HEK293 (cell line): ENCODE data around the gene OSBP2.

ENCODE experiments used
- BCL11A ChIP-seq: fragments of 450-650 bp; formaldehyde crosslinking; IDR thresholded peaks from 2 replicates; pipeline ENCODE4 v1.5.1; 2016; ENCODE audit warnings: low read depth, missing biosample characterization, missing genetic modification characterization
- FEZF1 ChIP-seq: fragments of 450-650 bp; formaldehyde crosslinking; IDR thresholded peaks from 2 replicates; pipeline ENCODE4 v1.5.1; 2016; ENCODE audit warnings: missing biosample characterization, missing genetic modification characterization
- GLIS1 ChIP-seq: fragments of 450-650 bp; formaldehyde crosslinking; IDR thresholded peaks from 2 replicates; pipeline ENCODE4 v1.5.1; 2016; ENCODE audit warnings: missing biosample characterization, missing genetic modification characterization
- IKZF3 ChIP-seq: fragments of 450-650 bp; IDR thresholded peaks from 2 replicates; pipeline ENCODE4 v1.5.0; 2018; ENCODE audit warnings: missing biosample characterization, mild to moderate bottlenecking, missing genetic modification characterization, moderate library complexity
- KLF7 ChIP-seq: fragments of 450-650 bp; formaldehyde crosslinking; IDR thresholded peaks from 2 replicates; pipeline ENCODE4 v1.5.1; 2016; ENCODE audit warnings: missing biosample characterization, missing genetic modification characterization, borderline replicate concordance
- OSR2 ChIP-seq: fragments of 450-650 bp; formaldehyde crosslinking; IDR thresholded peaks from 2 replicates; pipeline ENCODE4 v1.5.1; 2016; ENCODE audit warnings: missing biosample characterization, missing genetic modification characterization
- OVOL3 ChIP-seq: fragments of 450-650 bp; formaldehyde crosslinking; IDR thresholded peaks from 2 replicates; pipeline ENCODE4 v1.5.1; 2016; ENCODE audit warnings: missing biosample characterization, missing genetic modification characterization
- SP2 ChIP-seq: fragments of 450-650 bp; formaldehyde crosslinking; IDR thresholded peaks from 2 replicates; pipeline ENCODE4 v1.5.1; 2016; ENCODE audit warnings: missing biosample characterization, missing genetic modification characterization
- TCF7L2 ChIP-seq: IDR thresholded peaks from 2 replicates; pipeline ENCODE4 v1.6.1; 2011; ENCODE audit warnings: low read depth, mild to moderate bottlenecking, inconsistent platforms, low read length, moderate library complexity, borderline replicate concordance
- ZBTB1 ChIP-seq: fragments of 450-650 bp; formaldehyde crosslinking; IDR thresholded peaks from 2 replicates; pipeline ENCODE4 v1.5.1; 2016; ENCODE audit warnings: missing biosample characterization, missing genetic modification characterization
- ZBTB21 ChIP-seq: fragments of 450-650 bp; formaldehyde crosslinking; IDR thresholded peaks from 2 replicates; pipeline ENCODE4 v1.5.1; 2017; ENCODE audit warnings: missing biosample characterization, missing genetic modification characterization
- ZNF121 ChIP-seq: fragments of 450-650 bp; formaldehyde crosslinking; IDR thresholded peaks from 2 replicates; pipeline ENCODE4 v1.5.1; 2016; ENCODE audit warnings: missing biosample characterization, missing genetic modification characterization
- ZNF138 ChIP-seq: fragments of 450-650 bp; formaldehyde crosslinking; IDR thresholded peaks from 2 replicates; pipeline ENCODE4 v1.5.1; 2016; ENCODE audit warnings: missing biosample characterization, missing genetic modification characterization, borderline replicate concordance
- ZNF394 ChIP-seq: fragments of 450-650 bp; formaldehyde crosslinking; IDR thresholded peaks from 2 replicates; pipeline ENCODE4 v1.5.1; 2016; ENCODE audit warnings: missing biosample characterization, missing genetic modification characterization, mild to moderate bottlenecking, moderate library complexity, borderline replicate concordance
- ZNF610 ChIP-seq: fragments of 450-650 bp; formaldehyde crosslinking; IDR thresholded peaks from 2 replicates; pipeline ENCODE4 v1.5.1; 2016; ENCODE audit warnings: missing biosample characterization, missing genetic modification characterization, borderline replicate concordance
- ZNF623 ChIP-seq: fragments of 450-650 bp; formaldehyde crosslinking; IDR thresholded peaks from 2 replicates; pipeline ENCODE4 v1.5.1; 2016; ENCODE audit warnings: missing biosample characterization, missing genetic modification characterization
- ZSCAN23 ChIP-seq: fragments of 450-650 bp; formaldehyde crosslinking; IDR thresholded peaks from 2 replicates; pipeline ENCODE4 v1.5.1; 2016; ENCODE audit warnings: missing biosample characterization, missing genetic modification characterization
- TF ChIP-seq, protein P1 (sequence below): fragments of 450-650 bp; formaldehyde crosslinking; optimal IDR thresholded peaks from 2 replicates; pipeline ENCODE3; 2016; ENCODE audit warnings: missing biosample characterization, mild to moderate bottlenecking, missing genetic modification characterization
- TF ChIP-seq, protein P2 (sequence below): fragments of 450-650 bp; formaldehyde crosslinking; IDR thresholded peaks from 2 replicates; pipeline ENCODE4 v1.5.1; 2016; ENCODE audit warnings: missing biosample characterization, missing genetic modification characterization
- TF ChIP-seq, protein P3 (sequence below): fragments of 450-650 bp; formaldehyde crosslinking; IDR thresholded peaks from 2 replicates; pipeline ENCODE4 v1.5.1; 2017; ENCODE audit warnings: missing biosample characterization, missing genetic modification characterization
- TF ChIP-seq, protein P4 (sequence below): fragments of 450-650 bp; formaldehyde crosslinking; IDR thresholded peaks from 2 replicates; pipeline ENCODE4 v1.5.1; 2017; ENCODE audit warnings: missing biosample characterization, missing genetic modification characterization
- TF ChIP-seq, protein P5 (sequence below): fragments of 450-650 bp; formaldehyde crosslinking; IDR thresholded peaks from 2 replicates; pipeline ENCODE4 v1.5.1; 2016; ENCODE audit warnings: missing biosample characterization, missing genetic modification characterization
- TF ChIP-seq, protein P6 (sequence below): fragments of 450-650 bp; formaldehyde crosslinking; IDR thresholded peaks from 2 replicates; pipeline ENCODE4 v1.5.1; 2016; ENCODE audit warnings: missing biosample characterization, missing genetic modification characterization, low read depth
- TF ChIP-seq, protein P7 (sequence below): fragments of 450-650 bp; formaldehyde crosslinking; IDR thresholded peaks from 2 replicates; pipeline ENCODE4 v1.5.1; 2016; ENCODE audit warnings: missing biosample characterization, missing genetic modification characterization

The OSBP2 gene

DNA sequence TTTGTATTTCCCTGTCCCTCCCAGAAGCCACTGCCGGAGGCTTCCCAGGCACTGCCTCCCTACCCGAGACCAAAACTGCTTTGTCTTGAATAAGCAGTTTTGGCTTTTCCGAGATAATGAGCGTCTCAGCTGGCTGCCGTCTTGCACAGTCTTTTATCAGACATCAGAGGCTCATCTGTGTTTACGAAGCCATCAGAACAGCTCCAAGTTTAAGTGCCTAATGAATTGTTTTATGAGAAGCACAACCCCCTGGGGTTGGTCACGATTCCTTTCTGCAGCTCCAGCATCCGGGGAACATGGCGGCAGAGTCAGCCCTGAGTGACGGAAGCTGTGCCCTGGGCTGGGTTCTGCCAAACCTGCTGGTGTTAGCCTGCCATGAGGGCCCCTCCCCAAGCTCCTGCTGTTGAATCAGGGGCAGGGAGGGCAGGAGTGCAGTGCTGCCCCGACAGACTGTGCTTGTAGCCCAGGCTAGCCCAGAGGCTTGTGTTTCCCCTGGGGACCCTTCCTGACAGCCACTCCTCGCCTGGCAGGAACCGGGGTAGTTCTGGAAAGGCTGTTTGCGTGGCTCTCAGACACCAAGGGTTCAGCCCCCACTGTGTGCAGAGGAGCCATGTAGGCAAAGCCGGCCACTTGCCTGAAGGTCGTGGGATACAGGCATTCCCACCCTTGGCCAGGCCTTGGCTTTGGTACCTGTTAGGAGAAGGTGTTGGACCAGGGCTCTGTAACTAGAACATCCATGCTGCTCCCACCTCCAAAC, 177.8 kb downstream of the OSBP2 start (continued):
- TF ChIP-seq SP2 (no peak), ZSCAN23 (tag by site-specific recombination) (no peak), IKZF3 (tag by site-specific recombination) (no peak), BCL11A (tag by site-specific recombination) (no peak), ZNF394 (tag by site-specific recombination) (no peak), KLF7 (tag by site-specific recombination) (no peak), ZNF623 (no peak), ZNF138 (tag by site-specific recombination) (no peak), ZBTB1 (no peak), TCF7L2 (peak; percentile 65; the same call in 1 of the 2 replicates), ZNF121 (tag by site-specific recombination) (no peak), FEZF1 (tag by site-specific recombination) (peak; percentile 49; the same call in 1 of the 2 replicates), GLIS1 (tag by site-specific recombination) (peak; percentile 72), OSR2 (tag by site-specific recombination) (peak; percentile 73; the same call in 1 of the 2 replicates), ZNF610 (tag by site-specific recombination) (0 out of 2 replicates have a peak, but pooled peaks have one; percentile 33), ZBTB21 (no peak), OVOL3 (tag by site-specific recombination) (no peak)
- TF ChIP-seq, protein P1, sequence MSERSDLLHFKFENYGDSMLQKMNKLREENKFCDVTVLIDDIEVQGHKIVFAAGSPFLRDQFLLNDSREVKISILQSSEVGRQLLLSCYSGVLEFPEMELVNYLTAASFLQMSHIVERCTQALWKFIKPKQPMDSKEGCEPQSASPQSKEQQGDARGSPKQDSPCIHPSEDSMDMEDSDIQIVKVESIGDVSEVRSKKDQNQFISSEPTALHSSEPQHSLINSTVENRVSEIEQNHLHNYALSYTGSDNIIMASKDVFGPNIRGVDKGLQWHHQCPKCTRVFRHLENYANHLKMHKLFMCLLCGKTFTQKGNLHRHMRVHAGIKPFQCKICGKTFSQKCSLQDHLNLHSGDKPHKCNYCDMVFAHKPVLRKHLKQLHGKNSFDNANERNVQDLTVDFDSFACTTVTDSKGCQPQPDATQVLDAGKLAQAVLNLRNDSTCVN (tag by site-specific recombination), result no peak
- TF ChIP-seq, protein P2, sequence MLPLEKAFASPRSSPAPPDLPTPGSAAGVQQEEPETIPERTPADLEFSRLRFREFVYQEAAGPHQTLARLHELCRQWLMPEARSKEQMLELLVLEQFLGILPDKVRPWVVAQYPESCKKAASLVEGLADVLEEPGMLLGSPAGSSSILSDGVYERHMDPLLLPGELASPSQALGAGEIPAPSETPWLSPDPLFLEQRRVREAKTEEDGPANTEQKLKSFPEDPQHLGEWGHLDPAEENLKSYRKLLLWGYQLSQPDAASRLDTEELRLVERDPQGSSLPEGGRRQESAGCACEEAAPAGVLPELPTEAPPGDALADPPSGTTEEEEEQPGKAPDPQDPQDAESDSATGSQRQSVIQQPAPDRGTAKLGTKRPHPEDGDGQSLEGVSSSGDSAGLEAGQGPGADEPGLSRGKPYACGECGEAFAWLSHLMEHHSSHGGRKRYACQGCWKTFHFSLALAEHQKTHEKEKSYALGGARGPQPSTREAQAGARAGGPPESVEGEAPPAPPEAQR (tag by site-specific recombination), result no peak
- TF ChIP-seq, protein P3, sequence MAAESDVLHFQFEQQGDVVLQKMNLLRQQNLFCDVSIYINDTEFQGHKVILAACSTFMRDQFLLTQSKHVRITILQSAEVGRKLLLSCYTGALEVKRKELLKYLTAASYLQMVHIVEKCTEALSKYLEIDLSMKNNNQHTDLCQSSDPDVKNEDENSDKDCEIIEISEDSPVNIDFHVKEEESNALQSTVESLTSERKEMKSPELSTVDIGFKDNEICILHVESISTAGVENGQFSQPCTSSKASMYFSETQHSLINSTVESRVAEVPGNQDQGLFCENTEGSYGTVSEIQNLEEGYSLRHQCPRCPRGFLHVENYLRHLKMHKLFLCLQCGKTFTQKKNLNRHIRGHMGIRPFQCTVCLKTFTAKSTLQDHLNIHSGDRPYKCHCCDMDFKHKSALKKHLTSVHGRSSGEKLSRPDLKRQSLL, result peak; percentile 45; the same call in 1 of the 2 replicates
- TF ChIP-seq, protein P4, sequence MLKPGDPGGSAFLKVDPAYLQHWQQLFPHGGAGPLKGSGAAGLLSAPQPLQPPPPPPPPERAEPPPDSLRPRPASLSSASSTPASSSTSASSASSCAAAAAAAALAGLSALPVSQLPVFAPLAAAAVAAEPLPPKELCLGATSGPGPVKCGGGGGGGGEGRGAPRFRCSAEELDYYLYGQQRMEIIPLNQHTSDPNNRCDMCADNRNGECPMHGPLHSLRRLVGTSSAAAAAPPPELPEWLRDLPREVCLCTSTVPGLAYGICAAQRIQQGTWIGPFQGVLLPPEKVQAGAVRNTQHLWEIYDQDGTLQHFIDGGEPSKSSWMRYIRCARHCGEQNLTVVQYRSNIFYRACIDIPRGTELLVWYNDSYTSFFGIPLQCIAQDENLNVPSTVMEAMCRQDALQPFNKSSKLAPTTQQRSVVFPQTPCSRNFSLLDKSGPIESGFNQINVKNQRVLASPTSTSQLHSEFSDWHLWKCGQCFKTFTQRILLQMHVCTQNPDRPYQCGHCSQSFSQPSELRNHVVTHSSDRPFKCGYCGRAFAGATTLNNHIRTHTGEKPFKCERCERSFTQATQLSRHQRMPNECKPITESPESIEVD (tag by site-specific recombination), result peak; percentile 89
- TF ChIP-seq, protein P5, sequence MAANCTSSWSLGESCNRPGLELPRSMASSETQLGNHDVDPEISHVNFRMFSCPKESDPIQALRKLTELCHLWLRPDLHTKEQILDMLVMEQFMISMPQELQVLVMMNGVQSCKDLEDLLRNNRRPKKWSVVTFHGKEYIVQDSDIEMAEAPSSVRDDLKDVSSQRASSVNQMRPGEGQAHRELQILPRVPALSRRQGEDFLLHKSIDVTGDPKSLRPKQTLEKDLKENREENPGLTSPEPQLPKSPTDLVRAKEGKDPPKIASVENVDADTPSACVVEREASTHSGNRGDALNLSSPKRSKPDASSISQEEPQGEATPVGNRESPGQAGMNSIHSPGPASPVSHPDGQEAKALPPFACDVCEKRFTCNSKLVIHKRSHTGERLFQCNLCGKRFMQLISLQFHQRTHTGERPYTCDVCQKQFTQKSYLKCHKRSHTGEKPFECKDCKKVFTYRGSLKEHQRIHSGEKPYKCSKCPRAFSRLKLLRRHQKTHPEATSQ, result no peak
- TF ChIP-seq, protein P6, sequence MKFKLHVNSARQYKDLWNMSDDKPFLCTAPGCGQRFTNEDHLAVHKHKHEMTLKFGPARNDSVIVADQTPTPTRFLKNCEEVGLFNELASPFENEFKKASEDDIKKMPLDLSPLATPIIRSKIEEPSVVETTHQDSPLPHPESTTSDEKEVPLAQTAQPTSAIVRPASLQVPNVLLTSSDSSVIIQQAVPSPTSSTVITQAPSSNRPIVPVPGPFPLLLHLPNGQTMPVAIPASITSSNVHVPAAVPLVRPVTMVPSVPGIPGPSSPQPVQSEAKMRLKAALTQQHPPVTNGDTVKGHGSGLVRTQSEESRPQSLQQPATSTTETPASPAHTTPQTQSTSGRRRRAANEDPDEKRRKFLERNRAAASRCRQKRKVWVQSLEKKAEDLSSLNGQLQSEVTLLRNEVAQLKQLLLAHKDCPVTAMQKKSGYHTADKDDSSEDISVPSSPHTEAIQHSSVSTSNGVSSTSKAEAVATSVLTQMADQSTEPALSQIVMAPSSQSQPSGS, result no peak
- TF ChIP-seq, protein P7, sequence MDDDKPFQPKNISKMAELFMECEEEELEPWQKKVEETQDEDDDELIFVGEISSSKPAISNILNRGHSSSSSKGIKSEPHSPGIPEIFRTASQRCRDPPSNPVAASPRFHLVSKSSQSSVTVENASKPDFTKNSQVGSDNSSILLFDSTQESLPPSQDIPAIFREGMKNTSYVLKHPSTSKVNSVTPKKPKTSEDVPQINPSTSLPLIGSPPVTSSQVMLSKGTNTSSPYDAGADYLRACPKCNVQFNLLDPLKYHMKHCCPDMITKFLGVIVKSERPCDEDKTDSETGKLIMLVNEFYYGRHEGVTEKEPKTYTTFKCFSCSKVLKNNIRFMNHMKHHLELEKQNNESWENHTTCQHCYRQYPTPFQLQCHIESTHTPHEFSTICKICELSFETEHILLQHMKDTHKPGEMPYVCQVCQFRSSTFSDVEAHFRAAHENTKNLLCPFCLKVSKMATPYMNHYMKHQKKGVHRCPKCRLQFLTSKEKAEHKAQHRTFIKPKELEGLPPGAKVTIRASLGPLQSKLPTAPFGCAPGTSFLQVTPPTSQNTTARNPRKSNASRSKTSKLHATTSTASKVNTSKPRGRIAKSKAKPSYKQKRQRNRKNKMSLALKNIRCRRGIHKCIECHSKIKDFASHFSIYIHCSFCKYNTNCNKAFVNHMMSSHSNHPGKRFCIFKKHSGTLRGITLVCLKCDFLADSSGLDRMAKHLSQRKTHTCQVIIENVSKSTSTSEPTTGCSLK (tag by site-specific recombination), result no peak
